Cardiac fibroblast (primary cell): ENCODE measurements around the gene STAM.

ENCODE experiments used
- DNase-seq, 2 donors: peaks; one replicate each; pipeline versions ENCODE4 v3.0.0 to v3.0.0-alpha.2; 2010; ENCODE audit warnings: low read depth in 2 of 2
- H3K4me3 ChIP-seq, 2 donors: replicated peaks in 1 of 2; 1 replicate in 1 of 2; 2 replicates in 1 of 2; pipeline ENCODE4 v1.5.1; 2011; ENCODE audit warnings: low read depth in 2 of 2, low read length in 2 of 2, mild to moderate bottlenecking in 2 of 2, moderate library complexity in 1 of 2
- TF ChIP-seq, protein P1 (sequence below): IDR thresholded peaks from one replicate; pipeline ENCODE4 v1.5.1; 2011; ENCODE audit warnings: low read depth, mild to moderate bottlenecking, low read length, inconsistent platforms

Gene STAM

DNA sequence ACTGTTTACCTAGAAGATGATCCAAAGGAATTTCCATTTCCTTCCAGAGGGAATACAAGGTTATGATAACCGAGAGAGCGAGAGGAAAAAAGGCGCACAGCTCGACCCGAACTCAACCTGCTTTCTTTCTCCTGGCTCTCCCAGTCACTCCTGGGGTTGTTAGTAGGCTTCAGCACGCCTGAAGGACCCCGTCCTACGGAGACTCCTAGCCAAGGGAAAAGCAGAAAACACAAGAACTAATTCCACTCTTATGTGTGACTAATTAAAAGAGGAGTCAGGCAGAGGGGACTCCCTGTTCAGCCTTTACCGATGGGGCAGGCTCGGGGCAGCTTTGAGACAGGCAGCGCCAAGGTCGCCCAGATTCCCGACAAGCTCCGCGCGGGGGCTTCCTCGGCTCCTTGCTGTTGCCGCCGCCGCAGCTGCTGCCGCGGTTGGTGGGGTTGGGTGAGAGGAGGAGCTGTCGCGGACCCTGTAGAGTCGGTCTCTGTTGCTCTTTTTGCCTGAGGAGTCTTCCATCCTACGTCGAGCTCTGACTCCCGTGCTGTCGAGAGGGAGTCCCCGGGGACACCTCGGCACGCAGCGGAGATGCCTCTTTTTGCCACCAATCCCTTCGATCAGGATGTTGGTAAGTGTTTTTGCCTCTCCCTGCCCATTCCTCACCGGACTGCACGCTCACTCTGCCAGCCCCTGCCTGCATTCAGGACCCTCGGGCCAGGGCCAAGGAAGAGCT, at the start of gene STAM:
STAM (plus strand) TSS at position 397 of the 730 bp plus-strand sequence; CDS start at position 586, 189 bp downstream.
- TF ChIP-seq, protein P1, sequence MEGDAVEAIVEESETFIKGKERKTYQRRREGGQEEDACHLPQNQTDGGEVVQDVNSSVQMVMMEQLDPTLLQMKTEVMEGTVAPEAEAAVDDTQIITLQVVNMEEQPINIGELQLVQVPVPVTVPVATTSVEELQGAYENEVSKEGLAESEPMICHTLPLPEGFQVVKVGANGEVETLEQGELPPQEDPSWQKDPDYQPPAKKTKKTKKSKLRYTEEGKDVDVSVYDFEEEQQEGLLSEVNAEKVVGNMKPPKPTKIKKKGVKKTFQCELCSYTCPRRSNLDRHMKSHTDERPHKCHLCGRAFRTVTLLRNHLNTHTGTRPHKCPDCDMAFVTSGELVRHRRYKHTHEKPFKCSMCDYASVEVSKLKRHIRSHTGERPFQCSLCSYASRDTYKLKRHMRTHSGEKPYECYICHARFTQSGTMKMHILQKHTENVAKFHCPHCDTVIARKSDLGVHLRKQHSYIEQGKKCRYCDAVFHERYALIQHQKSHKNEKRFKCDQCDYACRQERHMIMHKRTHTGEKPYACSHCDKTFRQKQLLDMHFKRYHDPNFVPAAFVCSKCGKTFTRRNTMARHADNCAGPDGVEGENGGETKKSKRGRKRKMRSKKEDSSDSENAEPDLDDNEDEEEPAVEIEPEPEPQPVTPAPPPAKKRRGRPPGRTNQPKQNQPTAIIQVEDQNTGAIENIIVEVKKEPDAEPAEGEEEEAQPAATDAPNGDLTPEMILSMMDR: no peak
- DNase-seq: peak; percentile 95 to 96
- H3K4me3 ChIP-seq: peak within 1 kb of the TSS; percentile 94 to 97

DNA sequence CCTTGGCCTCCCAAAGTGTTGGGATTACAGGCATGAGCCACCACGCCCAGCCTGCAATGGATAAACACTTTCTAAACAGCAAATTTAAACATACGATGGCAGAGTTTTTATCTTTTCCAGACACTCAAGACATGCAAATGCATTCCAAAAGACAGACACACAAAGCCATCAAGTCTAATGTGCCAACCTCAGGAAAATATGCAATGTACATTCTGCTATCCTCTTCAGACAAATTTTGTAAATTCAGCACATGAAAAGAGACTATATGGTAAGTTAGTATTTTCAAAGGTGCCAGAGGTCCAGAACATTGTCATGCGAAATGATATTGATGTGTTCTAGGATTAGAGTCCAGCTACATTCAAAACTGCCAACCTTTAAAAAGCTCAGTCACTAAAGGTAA, 46.6 kb upstream of the STAM start:
- no peak for DNase-seq
- TF ChIP-seq, protein P1: no peak
- no peak overlapping the region for H3K4me3 ChIP-seq

DNA sequence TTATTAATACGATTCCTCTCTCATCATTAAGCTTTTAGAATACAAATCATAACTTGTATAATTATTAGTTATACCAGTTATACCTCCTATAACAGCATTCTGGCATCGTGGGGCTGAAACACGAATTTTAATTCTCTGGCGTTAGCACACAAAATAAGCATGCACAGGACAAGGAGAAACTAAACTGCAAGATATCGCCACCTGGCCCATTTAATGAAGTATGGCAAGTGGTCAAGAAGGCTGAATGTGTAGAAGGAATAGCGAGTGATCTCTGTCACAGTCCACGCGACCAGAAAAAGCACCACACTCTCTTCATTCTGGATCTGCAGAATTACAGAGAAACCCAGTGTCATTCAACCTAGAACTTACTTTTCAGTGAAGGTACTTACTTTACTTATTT, 44.9 kb upstream of the STAM start:
- peak; percentile 60 to 67 for DNase-seq

DNA sequence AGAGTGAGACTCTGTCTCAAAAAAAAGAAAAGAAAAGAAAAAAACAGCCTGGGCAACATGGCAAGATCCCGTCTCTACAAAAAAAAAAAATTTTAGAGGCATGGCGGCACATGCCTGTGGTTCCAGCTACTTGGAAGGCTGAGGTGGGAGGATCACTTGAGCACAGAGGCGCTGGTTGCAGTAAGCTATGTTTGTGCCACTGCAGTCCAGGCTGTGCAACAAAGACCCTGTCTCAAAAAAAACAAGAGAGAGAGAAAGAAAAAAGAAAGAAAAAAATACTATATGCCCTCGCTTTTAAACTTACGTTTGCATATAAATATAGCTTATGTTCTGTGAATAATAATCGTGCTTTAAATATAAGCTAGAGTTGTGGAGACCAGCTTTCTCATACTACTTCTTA, 38.0 kb upstream of the STAM start:
- TF ChIP-seq, protein P1: no peak
- no peak overlapping the region for H3K4me3 ChIP-seq
- DNase-seq: no peak

More for the DNA sequence above, 44.9 kb upstream of the STAM start:
- TF ChIP-seq, protein P1: peak; percentile 48
- H3K4me3 ChIP-seq: no peak overlapping the region

DNA sequence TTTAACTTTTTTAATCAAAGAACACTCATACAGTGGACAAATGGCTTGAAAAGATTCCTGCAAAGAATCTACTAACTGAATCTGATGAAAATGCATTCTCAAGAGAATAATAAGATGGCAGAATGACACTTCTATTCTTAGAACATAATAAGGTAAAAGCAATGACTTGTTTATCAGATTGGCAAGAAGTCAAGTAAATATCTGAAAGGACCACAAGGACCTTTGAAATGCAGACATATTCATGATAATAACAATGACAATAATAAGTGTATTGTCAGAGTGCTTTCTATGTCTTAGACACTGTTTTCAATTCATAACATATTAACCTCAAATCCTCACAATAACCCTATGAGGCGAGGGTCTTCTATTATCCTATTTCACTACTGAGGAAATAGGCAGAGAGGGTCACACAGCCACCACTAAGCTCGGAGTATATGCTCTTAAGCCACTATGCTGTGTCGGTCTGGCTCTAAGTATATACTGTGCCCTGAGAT, 37.4 kb upstream of the STAM start:
- DNase-seq: no peak
- TF ChIP-seq, protein P1: no peak
- H3K4me3 ChIP-seq: no peak overlapping the region

DNA sequence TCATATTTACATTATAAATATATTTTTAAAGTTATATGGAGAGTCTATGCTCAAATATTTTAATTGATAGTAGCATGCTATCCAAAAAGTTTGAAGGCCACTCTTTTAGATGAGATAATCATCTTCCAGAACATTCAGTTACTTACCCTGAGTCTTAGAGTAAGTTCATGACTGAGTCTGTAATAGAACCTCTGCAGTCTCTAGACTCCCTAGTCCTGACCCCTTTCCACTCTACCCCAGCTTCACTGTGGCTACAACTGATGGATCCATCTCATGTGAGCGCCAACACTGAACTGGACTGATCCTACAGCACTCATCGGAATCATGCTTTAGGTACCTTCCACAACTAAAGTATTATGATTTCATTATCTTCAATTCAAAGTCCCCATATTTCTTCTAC, 36.9 kb upstream of the STAM start:
- H3K4me3 ChIP-seq: no peak overlapping the region
- TF ChIP-seq, protein P1: no peak
- no peak for DNase-seq
